GM12878 (cell line): Measurements from ENCODE around the gene HEATR9. TPM values are rescaled to one million over a fixed set of nuclear protein-coding genes. Genes with fewer than 3 reads are reported as not detected.

ENCODE experiments used
- ATAC-seq: fragments of 200-7000 bp; cut with Tn5 transposase; 3 replicates; pipeline ENCODE4 v1.9.1; 2020; ENCODE audit warnings: mild to moderate bottlenecking, moderate library complexity
- BruUV-seq: library from RNA; stranded (reverse); fragments of 400-500 nt; replicated peaks from 2 replicates; lab custom pipeline; 2021; lab: Mats Ljungman, UMichigan
- CTCF ChIA-PET: fragments of 300-600 bp; sonication (Branson Sonifier 250); formaldehyde crosslinking; extraction: SDS; loops from one replicate; lab custom pipeline; 2021; ENCODE audit warnings: inconsistent platforms; lab: Yijun Ruan, JAX
- POLR2A ChIA-PET: fragments of 350-600 bp; formaldehyde crosslinking; extraction: SDS; loops from one replicate; lab custom pipeline; 2021; ENCODE audit warnings: inconsistent platforms; lab: Charles Lee
- RAD21 ChIA-PET: fragments of 300-600 bp; sonication (Branson Sonifier 250); formaldehyde crosslinking; loops from one replicate; lab custom pipeline; 2023; ENCODE audit warnings: antibody characterized with exemption; ENCODE audit not compliant: unreplicated experiment; lab: Charles Lee
- SMC1A ChIA-PET: fragments of 300-600 bp; sonication (Branson Sonifier 250); formaldehyde crosslinking; loops from one replicate; lab custom pipeline; 2023; ENCODE audit not compliant: unreplicated experiment, uncharacterized antibody; lab: Charles Lee
- DNase-seq: peaks from one replicate; pipeline ENCODE4 v3.0.0-alpha.2; 2011; ENCODE audit warnings: low read depth, low spot score
- FAIRE-seq: peaks from 3 replicates; lab custom pipeline; 2011; peaks lifted over from hg19 to GRCh38; lab: Jason Lieb, UNC
- H2AFZ ChIP-seq: 2 replicates; pipeline ENCODE4 v1.6.0; 2011; ENCODE audit warnings: low read depth, low read length, control low read depth; ENCODE audit not compliant: control insufficient read depth
- H3K27ac ChIP-seq: 2 replicates; pipeline ENCODE4 v1.5.1; 2011; ENCODE audit warnings: control low read depth; ENCODE audit not compliant: control insufficient read depth, insufficient read depth
- H3K27me3 ChIP-seq, 2 experiments: replicated peaks in 1 of 2; 2 replicates each; pipeline versions ENCODE4 v1.6.0 to v1.6.1; 2011; ENCODE audit warnings: low read length in 1 of 2; ENCODE audit not compliant: control insufficient read depth in 2 of 2, insufficient read depth in 2 of 2
- H3K36me3 ChIP-seq, 2 experiments: 2 replicates each; pipeline ENCODE4 v1.5.1; 2011; ENCODE audit warnings: low read length in 1 of 2; ENCODE audit not compliant: control insufficient read depth in 2 of 2, insufficient read depth in 2 of 2
- H3K4me1 ChIP-seq: 2 replicates; pipeline ENCODE4 v1.6.1; 2011; ENCODE audit warnings: mild to moderate bottlenecking, low read length, moderate library complexity, mixed read lengths; ENCODE audit not compliant: control insufficient read depth, insufficient read depth
- H3K4me2 ChIP-seq: 2 replicates; pipeline ENCODE4 v1.6.0; 2011; ENCODE audit warnings: control low read depth; ENCODE audit not compliant: control insufficient read depth, insufficient read depth
- H3K4me3 ChIP-seq: fragments of 200-600 bp; sonication (generic); 2 replicates; pipeline ENCODE4 v1.5.1; 2016
- H3K79me2 ChIP-seq: 2 replicates; pipeline ENCODE4 v1.6.0; 2011; ENCODE audit warnings: low read length; ENCODE audit not compliant: control insufficient read depth, insufficient read depth
- H3K9ac ChIP-seq: 2 replicates; pipeline ENCODE4 v1.8.0; 2011; ENCODE audit warnings: low read length, control low read depth, mixed read lengths; ENCODE audit not compliant: control insufficient read depth, insufficient read depth
- H3K9me3 ChIP-seq: replicated peaks from 3 replicates; pipeline ENCODE4 v1.5.1; 2011; ENCODE audit warnings: mild to moderate bottlenecking, low read length; ENCODE audit not compliant: control insufficient read depth, insufficient read depth
- H4K20me1 ChIP-seq: 2 replicates; pipeline ENCODE4 v1.6.0; 2011; ENCODE audit not compliant: control insufficient read depth, insufficient read depth
- BCL11A ChIP-seq: IDR thresholded peaks from 2 replicates; pipeline ENCODE4 v1.6.1; 2011; ENCODE audit warnings: low read depth, low read length
- CUX1 ChIP-seq: IDR thresholded peaks from 2 replicates; pipeline ENCODE4 v1.6.1; 2012; ENCODE audit warnings: improper control_type of control experiment, low read depth, low read length; ENCODE audit not compliant: insufficient replicate concordance
- EZH2 ChIP-seq: IDR thresholded peaks from 2 replicates; pipeline ENCODE4 v1.6.1; 2012; ENCODE audit warnings: low read depth, mild to moderate bottlenecking, control low read depth, inconsistent platforms, low read length, borderline replicate concordance; ENCODE audit not compliant: control insufficient read depth
- HCFC1 ChIP-seq: fragments of 150-350 bp; IDR thresholded peaks from 2 replicates; pipeline ENCODE4 v1.6.1; 2014; ENCODE audit warnings: low read length
- HDAC6 ChIP-seq: fragments of 200-600 bp; sonication (generic); IDR thresholded peaks from one replicate; pipeline ENCODE4 v1.8.0; 2017; ENCODE audit warnings: antibody characterized with exemption; ENCODE audit not compliant: unreplicated experiment
- NR2C1 ChIP-seq: fragments of 450-650 bp; IDR thresholded peaks from 2 replicates; pipeline ENCODE4 v1.6.1; 2017; ENCODE audit warnings: antibody characterized with exemption, mild to moderate bottlenecking, moderate library complexity
- NR2C2 ChIP-seq: IDR thresholded peaks from 2 replicates; pipeline ENCODE4 v1.6.1; 2011; ENCODE audit warnings: borderline replicate concordance, low read depth; ENCODE audit not compliant: control insufficient read depth, insufficient read length
- SREBF2 ChIP-seq: IDR thresholded peaks from 2 replicates; pipeline ENCODE4 v1.6.1; 2012; ENCODE audit warnings: mild to moderate bottlenecking, low read length
- SUPT20H ChIP-seq: IDR thresholded peaks from 2 replicates; pipeline ENCODE4 v1.6.1; 2011; ENCODE audit warnings: low read depth, mild to moderate bottlenecking, low read length, moderate library complexity, borderline replicate concordance; ENCODE audit not compliant: control insufficient read depth
- ZBTB33 ChIP-seq: fragments of 450-650 bp; IDR thresholded peaks from 2 replicates; pipeline ENCODE4 v1.6.1; 2017; ENCODE audit warnings: mild to moderate bottlenecking
- ZZZ3 ChIP-seq: IDR thresholded peaks from 2 replicates; pipeline ENCODE4 v1.6.1; 2011; ENCODE audit warnings: low read depth; ENCODE audit not compliant: control insufficient read depth, insufficient read length
- WGBS: methylation state at CpG from one replicate; pipeline ENCODE4 v1.1.6; 2016; ENCODE audit warnings: low lambda C conversion rate; ENCODE audit not compliant: insufficient replicate concordance, insufficient coverage; ENCODE audit errors: missing lambda C conversion rate; 5-methylcytosine and 5-hydroxymethylcytosine counted together
- in situ Hi-C: fragments of 300-500 bp; cut with MboI; formaldehyde crosslinking; loops from 9 replicates; pipeline ENCODE4 v1.14.3; 2018; ENCODE audit warnings: mixed read lengths
- intact Hi-C: fragments of 100-400 bp; cut with micrococcal nuclease; formaldehyde crosslinking; loops from one replicate; pipeline ENCODE4 v1.14.2; 2022; ENCODE audit not compliant: unreplicated experiment
- polyA plus RNA-seq, 11 experiments: library from polyadenylated mRNA; depleted of rRNA in 4 of 11; unstranded in 6 of 11; stranded (reverse) in 5 of 11; fragments of >200 nt; fragmentation: Nextera tagmentation in 4 of 11; fragmentation: Illumina TruSeq in 1 of 11; extraction: Ambion mirVana in 4 of 11; extraction: Trizol in 1 of 11; gene quantifications; 1 replicate in 1 of 11; 2 replicates in 10 of 11; pipeline versions ENCODE4 v1.2.1 to v1.2.3, GENCODE V29; 2011 to 2016; ENCODE audit warnings: inconsistent platforms in 2 of 11, missing spikeins in 2 of 11, low read depth in 1 of 11
- total RNA-seq, 4 experiments: library from RNA; depleted of rRNA in 3 of 4; stranded (reverse); fragments of >200 nt in 3 of 4; fragmentation: Illumina TruSeq in 1 of 4; extraction: Trizol in 1 of 4; gene quantifications; 2 replicates each; pipeline versions ENCODE4 v1.2.1 to v1.2.3, GENCODE V29; 2013 to 2021
- TF ChIP-seq, protein P1 (sequence below): fragments of 450-650 bp; IDR thresholded peaks from 2 replicates; pipeline ENCODE4 v1.6.1; 2014; ENCODE audit warnings: mild to moderate bottlenecking

The HEATR9 gene
- total and polyA plus RNA-seq, 10 of the 15 experiments (the other 5 are each of a cell fraction or from before 2014, with no cell fraction given) = 0.04 to 0.43 (median 0.13) TPM; not detected in 2

DNA sequence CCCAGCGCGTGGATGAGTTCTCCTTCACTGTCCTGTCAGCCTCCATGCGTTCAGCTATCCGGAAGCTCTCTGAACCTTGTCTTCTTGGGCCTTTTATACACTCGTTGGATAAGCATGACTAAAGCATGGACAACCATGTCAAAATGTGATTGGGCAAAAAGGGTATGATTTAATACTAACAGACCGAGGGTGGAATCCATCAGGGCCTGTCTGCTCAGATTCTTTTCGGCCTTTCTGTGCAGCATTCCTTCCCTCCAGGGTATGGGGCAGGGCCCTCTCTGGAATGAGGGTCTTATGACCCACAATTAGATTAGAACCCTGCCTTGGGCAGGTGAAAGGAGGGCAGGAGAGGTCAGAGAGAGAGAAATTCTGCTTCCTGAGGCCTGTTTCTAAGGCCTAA lies 25.5 kb upstream of the HEATR9 start:
- no TSS peak for BruUV-seq
- no peaks in the 10 kb centered on the region for H3K27me3 ChIP-seq
- H3K27ac ChIP-seq = no peak overlapping the region
- no peak overlapping the region for H3K4me2 ChIP-seq
- no peak for ATAC-seq
- ChIA-PET SMC1A (interaction anchor here (0.6 to 11.3 kb wide), 3 partner anchors 17 to 46 kb away, joined by 4 to 155 read pairs (median 20); partner anchors contain the start of genes CCL5 and RDM1), CTCF (interaction anchor here (1.2 kb wide), 1 partner anchor 8 kb away, joined by 4 read pairs; no protein-coding TSS in a partner anchor)
- no peak for DNase-seq
- 81% methylated on average over 7 of the region's 7 CpGs for WGBS
- no peak overlapping the region for H3K4me3 ChIP-seq
- in situ Hi-C loops (no loop called here), intact Hi-C loops (no loop called here)
- no peaks in the 10 kb centered on the region for H3K36me3 ChIP-seq
- H3K9me3 ChIP-seq = no peaks in the 10 kb centered on the region; the same call in 2 of the 3 replicates
- H4K20me1 ChIP-seq = no peaks in the 10 kb centered on the region
- TF ChIP-seq CUX1 (no peak), BCL11A (no peak), HDAC6 (no peak), NR2C1 (no peak), EZH2 (no peak), SUPT20H (no peak), HCFC1 (no peak), ZZZ3 (no peak), NR2C2 (no peak), SREBF2 (no peak), ZBTB33 (no peak)
- TF ChIP-seq, protein P1, sequence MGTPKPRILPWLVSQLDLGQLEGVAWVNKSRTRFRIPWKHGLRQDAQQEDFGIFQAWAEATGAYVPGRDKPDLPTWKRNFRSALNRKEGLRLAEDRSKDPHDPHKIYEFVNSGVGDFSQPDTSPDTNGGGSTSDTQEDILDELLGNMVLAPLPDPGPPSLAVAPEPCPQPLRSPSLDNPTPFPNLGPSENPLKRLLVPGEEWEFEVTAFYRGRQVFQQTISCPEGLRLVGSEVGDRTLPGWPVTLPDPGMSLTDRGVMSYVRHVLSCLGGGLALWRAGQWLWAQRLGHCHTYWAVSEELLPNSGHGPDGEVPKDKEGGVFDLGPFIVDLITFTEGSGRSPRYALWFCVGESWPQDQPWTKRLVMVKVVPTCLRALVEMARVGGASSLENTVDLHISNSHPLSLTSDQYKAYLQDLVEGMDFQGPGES = no peak
- TF ChIP-seq, all 136 proteins: peak for 0
- Histone ChIP-seq H3K9ac (no peak overlapping the region), H3K79me2 (no peaks in the 10 kb centered on the region), H3K4me1 (peaks cover 36% of the 10 kb centered on the region), H2AFZ (no peak overlapping the region)
- FAIRE-seq = no peak
- POLR2A ChIA-PET = interaction anchor here (0.8 to 1.3 kb wide), 3 partner anchors 14 to 85 kb away, joined by 4 to 10 read pairs (median 6); partner anchors contain the start of genes CCL5 and TAF15
- RAD21 ChIA-PET = interaction anchor here (1.5 to 9.4 kb wide), 2 partner anchors 16 to 76 kb away, joined by 3 to 125 read pairs; partner anchors contain the start of gene CCL5
